Panc1 (cell line): ENCODE data around the gene HSDL1.

ENCODE experiments used
- CTCF ChIP-seq: fragments of 450-650 bp; IDR thresholded peaks from 2 replicates; pipeline ENCODE4 v1.5.1; 2017; ENCODE audit warnings: mild to moderate bottlenecking
- POLR2AphosphoS5 ChIP-seq: IDR thresholded peaks from 2 replicates; pipeline ENCODE4 v1.6.1; 2012; ENCODE audit warnings: mild to moderate bottlenecking, low read depth, low read length, moderate library complexity
- REST ChIP-seq, 2 experiments: IDR thresholded peaks; 2 replicates each; pipeline ENCODE4 v1.6.1; 2011 to 2012; ENCODE audit warnings: low read depth in 2 of 2, control low read depth in 1 of 2, low read length in 1 of 2, mild to moderate bottlenecking in 1 of 2, moderate library complexity in 1 of 2; ENCODE audit not compliant: insufficient read depth in 1 of 2
- SIN3A ChIP-seq: IDR thresholded peaks from 2 replicates; pipeline ENCODE4 v1.6.1; 2012; ENCODE audit warnings: low read depth, mild to moderate bottlenecking, low read length, moderate library complexity, borderline replicate concordance; ENCODE audit not compliant: insufficient read depth
- TCF7L2 ChIP-seq: IDR thresholded peaks from 2 replicates; pipeline ENCODE4 v1.6.1; 2011; ENCODE audit warnings: mild to moderate bottlenecking, low read depth, low read length, inconsistent platforms

- TF ChIP-seq CTCF (no peak), POLR2AphosphoS5 (no peak), REST (IDR thresholded peaks at IDR 0.05; ENCODE audit: insufficient read depth in 1 of 2, low read depth in 2 of 2, low read length in 1 of 2) (no peak), SIN3A (no peak), TCF7L2 (no peak)
Measured at GRCh38 chr16:84194018-84194417, 49.0 kb upstream of the HSDL1 start.
